ENCODE measurements around the gene COL2A1.

The COL2A1 gene

GRCh38 chr12:48004053-48004941 lies at the start of gene COL2A1:
Gene COL2A1 (minus strand): TSS chr12:48004476. CDS start chr12:48004321, 155 bp downstream.
- DNase-seq, result no peak
- in situ Hi-C loops (cut with HindIII; ENCODE audit: low pct_ligation_motif_present, low pct_unique_long_range_greater_than_20kb, low sequenced_read_pairs), result no loop called here

DNA sequence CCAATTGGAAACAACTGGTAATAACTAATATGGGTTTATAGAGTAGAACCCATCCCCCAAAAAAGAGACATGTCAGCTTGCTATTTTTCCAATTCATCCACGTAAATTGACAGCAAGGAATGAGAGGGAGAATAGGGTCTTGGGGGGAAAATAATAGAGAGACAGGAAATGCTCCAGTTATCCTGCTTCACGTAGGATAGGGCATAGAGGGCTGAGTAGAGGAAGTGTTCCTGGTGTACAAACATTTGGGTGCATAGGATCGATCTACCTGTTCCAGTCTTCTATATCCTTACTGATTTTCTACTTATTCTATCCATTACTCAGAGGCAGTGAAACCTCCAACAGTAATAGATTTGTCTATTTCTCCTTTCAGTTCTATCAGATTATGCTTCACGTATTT lies 49.6 kb upstream of the COL2A1 start:
- DNase-seq, result no peak
- in situ Hi-C loops (cut with HindIII; ENCODE audit: low pct_ligation_motif_present, low pct_unique_long_range_greater_than_20kb, low sequenced_read_pairs), result no loop called here

DNA sequence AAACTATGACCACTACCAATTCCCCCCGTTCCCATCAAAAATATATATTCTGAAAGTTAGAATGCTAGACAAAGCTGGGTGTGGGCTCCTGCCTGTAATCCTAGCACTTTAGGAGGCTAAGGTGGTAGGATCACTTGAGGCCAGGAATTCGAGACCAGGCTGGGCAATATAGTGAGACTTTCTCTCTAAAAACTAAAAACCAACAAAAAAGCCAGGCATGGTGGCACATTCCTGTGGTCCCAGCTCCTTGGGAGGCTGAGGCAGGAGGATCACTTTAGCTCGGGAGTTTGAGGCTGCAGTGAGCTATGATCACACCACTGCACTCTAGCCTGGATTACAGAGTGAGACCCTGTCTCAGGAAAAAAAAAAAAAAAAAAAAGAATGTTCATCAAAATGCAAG lies 48.8 kb upstream of the COL2A1 start:
- in situ Hi-C loops (cut with HindIII; ENCODE audit: low pct_ligation_motif_present, low pct_unique_long_range_greater_than_20kb, low sequenced_read_pairs), result no loop called here
- DNase-seq, result no peak

DNA sequence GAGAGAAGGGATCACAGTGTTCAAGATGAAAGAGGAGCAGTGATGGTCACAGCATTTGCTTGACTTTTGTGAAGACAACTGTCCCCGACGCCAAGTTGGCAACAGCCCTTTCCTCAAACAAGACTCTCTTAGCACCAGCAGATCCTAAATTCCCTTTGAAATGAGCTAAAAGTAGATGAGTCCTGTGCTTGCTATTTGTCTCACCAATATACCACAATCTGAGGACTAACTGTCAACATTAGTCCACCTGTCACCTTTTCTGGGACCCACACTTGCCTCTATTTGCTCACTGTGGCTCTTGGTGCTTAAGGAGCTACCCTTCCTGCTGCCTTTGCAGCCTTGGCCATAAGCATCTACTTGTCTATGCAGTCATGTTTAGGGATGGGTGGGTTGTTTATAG lies 47.4 kb upstream of the COL2A1 start:
- in situ Hi-C loops (cut with HindIII; ENCODE audit: low pct_ligation_motif_present, low pct_unique_long_range_greater_than_20kb, low sequenced_read_pairs), result no loop called here
- no peak for DNase-seq

GRCh38 chr12:48050174-48050573 lies 45.9 kb upstream of the COL2A1 start:
- DNase-seq, result no peak
- in situ Hi-C loops (cut with HindIII; ENCODE audit: low pct_ligation_motif_present, low pct_unique_long_range_greater_than_20kb, low sequenced_read_pairs), result no loop called here

GRCh38 chr12:48045965-48046518 lies 41.8 kb upstream of the COL2A1 start:
- in situ Hi-C loops (cut with HindIII; ENCODE audit: low pct_ligation_motif_present, low pct_unique_long_range_greater_than_20kb, low sequenced_read_pairs), result no loop called here
- no peak for DNase-seq

- DNase-seq, result no peak
- in situ Hi-C loops (cut with HindIII; ENCODE audit: low pct_ligation_motif_present, low pct_unique_long_range_greater_than_20kb, low sequenced_read_pairs), result no loop called here
Measured at GRCh38 chr12:48045061-48045846, 41.0 kb upstream of the COL2A1 start.

GRCh38 chr12:48044396-48044795 lies 40.1 kb upstream of the COL2A1 start:
- DNase-seq, result no peak
- in situ Hi-C loops (cut with HindIII; ENCODE audit: low pct_ligation_motif_present, low pct_unique_long_range_greater_than_20kb, low sequenced_read_pairs), result no loop called here

- DNase-seq, result no peak
- in situ Hi-C loops (cut with HindIII; ENCODE audit: low pct_ligation_motif_present, low pct_unique_long_range_greater_than_20kb, low sequenced_read_pairs), result no loop called here
Measured at GRCh38 chr12:48043771-48044170, 39.5 kb upstream of the COL2A1 start.

DNA sequence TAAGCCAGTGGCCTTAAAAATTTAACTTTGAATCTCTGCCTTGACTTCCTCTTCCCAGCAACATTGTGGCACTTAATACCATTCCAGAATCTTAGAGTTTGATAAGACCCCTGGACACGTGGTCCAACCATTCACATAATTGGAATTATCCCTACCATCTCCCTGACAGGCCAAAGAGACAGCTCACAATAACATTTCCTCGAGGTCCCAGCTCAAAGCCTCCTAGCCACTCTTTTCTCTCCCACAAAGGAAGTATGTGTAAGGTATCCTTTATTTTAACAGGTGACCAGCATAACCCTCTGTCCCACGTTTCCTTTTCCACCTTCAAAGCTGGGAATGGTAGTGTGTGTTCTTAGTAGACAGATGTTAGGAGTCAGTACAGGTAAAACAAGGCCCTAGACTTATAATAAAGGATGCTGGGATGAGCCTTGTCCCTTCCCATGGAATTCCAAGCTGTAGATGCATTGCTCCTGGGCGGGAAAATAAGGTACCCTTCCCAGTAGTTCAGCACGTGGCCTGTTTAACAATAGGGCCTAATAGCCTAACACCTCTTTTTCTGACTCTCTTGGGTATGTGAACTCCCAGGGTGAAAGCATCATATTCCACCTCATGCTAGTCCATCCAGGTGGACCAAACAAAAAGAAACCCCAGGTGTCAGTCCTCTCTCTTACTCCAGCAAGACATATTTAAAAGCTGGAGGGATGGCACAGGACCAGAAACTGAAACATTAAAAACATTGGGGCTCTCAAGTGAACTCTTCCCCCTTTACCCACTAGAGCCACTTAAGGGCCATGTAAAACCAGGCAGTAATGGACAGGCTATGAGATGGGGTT lies 37.5 kb upstream of the COL2A1 start:
- in situ Hi-C loops (cut with HindIII; ENCODE audit: low pct_ligation_motif_present, low pct_unique_long_range_greater_than_20kb, low sequenced_read_pairs), result no loop called here
- DNase-seq, result no peak

- in situ Hi-C loops (cut with HindIII; ENCODE audit: low pct_ligation_motif_present, low pct_unique_long_range_greater_than_20kb, low sequenced_read_pairs), result no loop called here
- DNase-seq, result no peak
Measured at GRCh38 chr12:48040354-48040753, 36.1 kb upstream of the COL2A1 start.

- in situ Hi-C loops (cut with HindIII; ENCODE audit: low pct_ligation_motif_present, low pct_unique_long_range_greater_than_20kb, low sequenced_read_pairs), result no loop called here
- no peak for DNase-seq
Measured at GRCh38 chr12:48039151-48039550, 34.9 kb upstream of the COL2A1 start.

GRCh38 chr12:48038085-48038484 lies 33.8 kb upstream of the COL2A1 start:
- DNase-seq, result no peak
- in situ Hi-C loops (cut with HindIII; ENCODE audit: low pct_ligation_motif_present, low pct_unique_long_range_greater_than_20kb, low sequenced_read_pairs), result no loop called here

- no peak for DNase-seq
- in situ Hi-C loops (cut with HindIII; ENCODE audit: low pct_ligation_motif_present, low pct_unique_long_range_greater_than_20kb, low sequenced_read_pairs), result no loop called here
Measured at GRCh38 chr12:48037267-48037915, 33.1 kb upstream of the COL2A1 start.

- no peak for DNase-seq
- in situ Hi-C loops (cut with HindIII; ENCODE audit: low pct_ligation_motif_present, low pct_unique_long_range_greater_than_20kb, low sequenced_read_pairs), result no loop called here
Measured at GRCh38 chr12:48036818-48037217, 32.5 kb upstream of the COL2A1 start.

- DNase-seq, result no peak
- in situ Hi-C loops (cut with HindIII; ENCODE audit: low pct_ligation_motif_present, low pct_unique_long_range_greater_than_20kb, low sequenced_read_pairs), result no loop called here
Measured at GRCh38 chr12:48034835-48035805, 30.8 kb upstream of the COL2A1 start.

DNA sequence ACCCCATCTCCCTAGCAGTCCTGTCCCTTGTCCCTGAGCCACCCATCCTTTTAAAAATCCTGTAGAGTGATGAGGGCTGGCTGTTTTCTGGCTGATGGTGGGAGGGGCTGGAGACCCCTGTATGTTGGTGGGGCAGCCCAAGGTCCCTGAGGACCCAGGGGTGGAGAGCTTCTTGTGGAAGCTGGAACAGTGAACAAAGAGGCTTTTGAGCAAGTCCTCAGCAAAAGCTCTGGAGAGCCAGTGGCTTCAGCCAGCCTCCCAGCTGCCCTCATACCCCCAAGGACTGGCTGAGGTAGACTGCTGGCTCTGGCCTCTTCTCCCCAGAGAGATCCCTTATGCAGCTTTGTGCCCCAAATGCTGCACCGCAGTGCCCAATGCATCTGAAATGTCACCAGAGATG lies 29.2 kb upstream of the COL2A1 start:
- in situ Hi-C loops (cut with HindIII; ENCODE audit: low pct_ligation_motif_present, low pct_unique_long_range_greater_than_20kb, low sequenced_read_pairs), result no loop called here
- DNase-seq, result no peak

Data from ACHN (cell line).